ENCODE measurements around the gene THSD4. TPM values are rescaled to one million over a fixed set of nuclear protein-coding genes. Genes with fewer than 3 reads are reported as not detected.

Gene THSD4
- total and polyA plus RNA-seq, 7 donors, result 0.21 to 3.1 (median 1.8) TPM

DNA sequence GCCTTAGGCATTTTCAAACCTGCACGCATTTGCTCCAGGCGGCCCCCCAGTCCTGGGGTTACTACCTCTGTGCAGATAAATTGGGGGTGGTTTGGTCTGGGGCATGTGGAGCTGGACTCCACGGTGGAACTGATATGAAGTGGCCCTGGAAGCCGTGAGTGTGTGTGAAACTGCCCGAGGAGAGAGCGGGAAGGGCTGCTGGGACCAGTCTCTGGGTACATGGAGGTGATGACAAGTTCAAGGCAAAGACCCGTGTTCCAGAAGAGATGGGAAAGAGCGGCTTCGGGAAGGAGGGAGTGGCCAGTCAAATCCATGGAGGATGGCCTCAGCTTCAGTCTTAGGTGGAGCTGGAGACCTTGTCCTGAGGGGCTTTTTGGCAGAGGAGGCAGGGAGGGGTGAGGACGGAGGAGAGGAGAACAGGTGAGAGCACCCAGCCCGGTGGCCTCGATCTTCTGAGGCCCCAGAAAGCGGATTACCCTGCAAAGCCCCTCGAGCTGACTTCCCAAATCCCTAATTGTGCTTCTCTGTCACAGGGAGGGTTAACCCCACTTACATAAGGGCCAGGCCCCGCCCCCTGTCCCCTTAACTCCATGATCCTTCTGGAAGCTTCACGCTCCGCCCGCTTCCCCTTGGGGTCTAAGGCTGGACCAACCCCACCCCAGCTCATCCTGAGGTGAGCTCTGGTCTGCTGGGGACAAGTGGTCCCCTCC is 693.2 kb downstream of the THSD4 start:
- Histone ChIP-seq H3K4me1 (no peaks in the 10 kb centered on the region), H3K36me3 (ENCODE audit: insufficient read depth in 1 of 2, low read depth in 1 of 2) (no peaks in the 10 kb centered on the region), H3K4me3 (no peak overlapping the region), H3K27ac (no peak overlapping the region), H3K9me3 (no peaks in the 10 kb centered on the region), H3K27me3 (ENCODE audit: insufficient read depth in 3 of 3, low read length in 2 of 3) (peaks cover 0 to 4% (median 0%) of the 10 kb centered on the region in 3 donors)
- no peak for TF ChIP-seq CTCF (IDR thresholded peaks at IDR 0.05)
- 80 to 87% (median 81%) methylated on average over 17 to 18 of the region's 18 CpGs for WGBS, 3 donors
- ATAC-seq (no peak), DNase-seq (no peak)
- intact Hi-C loops (cut with DNase I), result loop anchor here in 1 of 2 donors (10.0 kb wide), 1 partner anchor 984 kb away; no protein-coding TSS in a partner anchor

DNA sequence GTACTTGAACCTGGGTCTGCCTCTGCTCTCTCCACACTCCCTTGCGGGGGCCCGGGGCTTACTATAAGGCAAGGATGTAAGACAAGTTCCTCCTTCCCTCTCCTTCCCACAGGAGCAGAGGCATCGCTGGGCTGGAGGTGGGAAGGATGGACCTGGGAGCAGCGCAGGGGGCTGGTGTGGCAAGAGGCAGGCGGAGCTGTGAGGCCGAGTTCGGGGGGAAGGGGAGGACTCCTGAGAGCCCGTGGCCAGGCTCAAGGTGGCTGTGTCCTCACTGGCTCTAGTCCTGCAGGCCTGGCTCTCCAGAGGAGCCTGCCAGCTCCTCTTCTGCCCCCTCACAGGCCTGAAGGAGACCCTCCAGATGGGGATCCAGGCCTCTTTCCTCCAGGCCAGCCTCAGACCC is 694.1 kb downstream of the THSD4 start:
- WGBS, 3 donors, result 94 to 95% (median 95%) methylated on average over 6 to 8 of the region's 8 CpGs
- ATAC-seq (no peak), DNase-seq (no peak)
- TF ChIP-seq CTCF (IDR thresholded peaks at IDR 0.05), result no peak
- intact Hi-C loops (cut with DNase I), result loop anchor here in 1 of 2 donors (10.0 kb wide), 1 partner anchor 985 kb away; no protein-coding TSS in a partner anchor
- H3K36me3 ChIP-seq (ENCODE audit: insufficient read depth in 1 of 2, low read depth in 1 of 2), result no peaks in the 10 kb centered on the region
- H3K4me3 ChIP-seq, result no peak overlapping the region
- no peak overlapping the region for H3K27ac ChIP-seq
- peaks cover 0 to 4% (median 0%) of the 10 kb centered on the region in 3 donors for H3K27me3 ChIP-seq (ENCODE audit: insufficient read depth in 3 of 3, low read length in 2 of 3)
- no peaks in the 10 kb centered on the region for H3K4me1 ChIP-seq
- no peaks in the 10 kb centered on the region for H3K9me3 ChIP-seq

GRCh38 chr15:71810256-71811035 is 695.2 kb downstream of the THSD4 start, which contains the start of gene NR2E3:
TSS of gene NR2E3 (plus strand) at chr15:71810554. CDS start at chr15:71810744, 190 bp downstream.
- Histone ChIP-seq H3K27me3 (ENCODE audit: insufficient read depth in 3 of 3, low read length in 2 of 3) (peaks cover 0 to 4% (median 0%) of the 10 kb centered on the region in 3 donors), H3K36me3 (ENCODE audit: insufficient read depth in 1 of 2, low read depth in 1 of 2) (no peaks in the 10 kb centered on the region), H3K27ac (no peak within 1 kb of the TSS), H3K9me3 (no peaks in the 10 kb centered on the region), H3K4me3 (no peak within 1 kb of the TSS), H3K4me1 (no peaks in the 10 kb centered on the region)
- ATAC-seq (no peak), DNase-seq (no peak)
- no peak for TF ChIP-seq CTCF (IDR thresholded peaks at IDR 0.05)
- intact Hi-C loops (cut with DNase I), result no loop called here
- WGBS, 3 donors, result 74 to 80% (median 78%) methylated on average over 16 of the region's 16 CpGs

DNA sequence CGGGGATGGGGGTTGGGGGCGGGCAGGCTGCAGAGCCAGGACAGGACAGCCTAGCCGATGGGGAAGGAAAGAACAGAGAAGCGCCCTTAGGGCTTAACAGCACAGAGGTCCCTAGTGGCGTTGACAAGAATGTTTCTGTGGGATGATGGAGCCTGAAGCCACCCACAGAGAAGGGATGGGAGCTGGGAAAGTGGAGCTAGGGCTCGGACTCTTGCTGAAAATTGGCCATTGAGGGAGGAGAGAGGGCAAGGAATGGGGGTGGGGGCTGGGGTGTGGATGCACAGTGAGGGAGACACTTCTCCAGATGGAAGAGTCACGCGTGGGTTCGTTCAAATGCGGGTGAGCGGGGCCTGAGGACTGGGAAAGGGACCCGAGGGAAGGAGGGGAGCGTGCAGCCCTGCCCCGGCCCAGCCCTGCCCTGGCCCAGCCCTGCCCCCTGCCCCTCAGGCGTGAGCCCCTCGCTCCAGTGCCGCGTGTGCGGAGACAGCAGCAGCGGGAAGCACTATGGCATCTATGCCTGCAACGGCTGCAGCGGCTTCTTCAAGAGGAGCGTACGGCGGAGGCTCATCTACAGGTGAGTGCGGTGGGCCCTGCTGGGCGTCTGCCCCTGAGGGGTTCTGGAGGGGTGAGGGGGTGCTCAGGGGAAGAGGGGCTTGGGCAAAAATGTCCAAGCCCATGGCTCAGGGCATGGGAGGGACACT is 695.9 kb downstream of the THSD4 start:
- 90 to 92% (median 91%) methylated on average over 21 to 27 of the region's 27 CpGs for WGBS, 3 donors
- H3K4me3 ChIP-seq, result no peak overlapping the region
- H3K27ac ChIP-seq, result no peak overlapping the region
- H3K4me1 ChIP-seq, result no peaks in the 10 kb centered on the region
- no peaks in the 10 kb centered on the region for H3K9me3 ChIP-seq
- intact Hi-C loops (cut with DNase I), result no loop called here
- no peak for TF ChIP-seq CTCF (IDR thresholded peaks at IDR 0.05)
- DNase-seq (no peak), ATAC-seq (no peak)
- H3K36me3 ChIP-seq (ENCODE audit: insufficient read depth in 1 of 2, low read depth in 1 of 2), result no peaks in the 10 kb centered on the region
- peaks cover 0 to 4% (median 0%) of the 10 kb centered on the region in 3 donors for H3K27me3 ChIP-seq (ENCODE audit: insufficient read depth in 3 of 3, low read length in 2 of 3)
